HG03432 (cell line): Measurements from ENCODE around the gene PEX19.
A peak's percentile ranks its signal among the peaks of the same experiment; 100 is the strongest.
"Not testable (repeated sequence)": the region's sequence is repeated elsewhere in the genome, so short reads cannot be mapped to it uniquely, and the experiment has no call there.

Experiments used
- ATAC-seq: cut with Tn5 transposase; IDR thresholded peaks from one replicate; pipeline ENCODE4 v1.9.1; 2021; ENCODE audit warnings: mild to moderate bottlenecking, moderate library complexity; ENCODE audit not compliant: unreplicated experiment

Gene PEX19

GRCh38 chr1:160284782-160285344, at the start of gene PEX19:
PEX19 (minus strand) TSS chr1:160285133; CDS start chr1:160285124, 9 bp downstream.
- ATAC-seq: peak; percentile 98

- no peak for ATAC-seq
Observed at GRCh38 chr1:160332516-160332915, 47.6 kb upstream of the PEX19 start.

- ATAC-seq: no peak
Observed at GRCh38 chr1:160330119-160330518, 45.2 kb upstream of the PEX19 start.

GRCh38 chr1:160328184-160328583, 43.3 kb upstream of the PEX19 start:
- no peak for ATAC-seq

- no peak for ATAC-seq
Observed at GRCh38 chr1:160326418-160326817, 41.5 kb upstream of the PEX19 start.

- ATAC-seq: no peak
Observed at GRCh38 chr1:160325252-160325651, 40.3 kb upstream of the PEX19 start.

- ATAC-seq: no peak
Observed at GRCh38 chr1:160322831-160323230, 37.9 kb upstream of the PEX19 start.

- ATAC-seq: no peak
Observed at GRCh38 chr1:160315359-160315758, 30.4 kb upstream of the PEX19 start.

GRCh38 chr1:160309571-160309970, 24.6 kb upstream of the PEX19 start:
- no peak for ATAC-seq

- ATAC-seq: no peak
Observed at GRCh38 chr1:160309185-160309557, 24.2 kb upstream of the PEX19 start.

- no peak for ATAC-seq
Observed at GRCh38 chr1:160308451-160309184, 23.7 kb upstream of the PEX19 start.

GRCh38 chr1:160307118-160307791, 22.3 kb upstream of the PEX19 start:
- no peak for ATAC-seq

GRCh38 chr1:160300173-160300572, 15.2 kb upstream of the PEX19 start:
- no peak for ATAC-seq

GRCh38 chr1:160296036-160296435, 11.1 kb upstream of the PEX19 start:
- ATAC-seq: no peak

- no peak for ATAC-seq
Observed at GRCh38 chr1:160293020-160293968, 8.4 kb upstream of the PEX19 start.

GRCh38 chr1:160291248-160292220, 6.6 kb upstream of the PEX19 start:
- peak; percentile 76 for ATAC-seq

- ATAC-seq: not testable (repeated sequence)
Observed at GRCh38 chr1:160287769-160288168, 2.8 kb upstream of the PEX19 start.

GRCh38 chr1:160285506-160285905, 573 bp upstream of the PEX19 start:
- ATAC-seq: no peak

- no peak for ATAC-seq
Observed at GRCh38 chr1:160284220-160284781, 632 bp downstream of the PEX19 start.

GRCh38 chr1:160282807-160283206, 2.1 kb downstream of the PEX19 start:
- no peak for ATAC-seq
